IPS-15b (cell line): ENCODE data around the gene SLC1A6.
A peak's percentile ranks its signal among the peaks of the same experiment; 100 is the strongest.
"Not testable (repeated sequence)": the region's sequence is repeated elsewhere in the genome, so short reads cannot be mapped to it uniquely, and the experiment has no call there.

ENCODE experiments used
- H3K27me3 ChIP-seq: one replicate; pipeline ENCODE4 v1.6.1; 2013; ENCODE audit warnings: low read length; ENCODE audit not compliant: control insufficient read depth, insufficient read depth
- H3K36me3 ChIP-seq: one replicate; pipeline ENCODE4 v1.6.1; 2013; ENCODE audit warnings: low read length; ENCODE audit not compliant: control insufficient read depth, insufficient read depth
- H3K4me1 ChIP-seq: one replicate; pipeline ENCODE4 v1.6.1; 2013; ENCODE audit warnings: mild to moderate bottlenecking, low read length; ENCODE audit not compliant: control insufficient read depth, insufficient read depth
- H3K4me3 ChIP-seq: one replicate; pipeline ENCODE4 v1.5.1; 2013; ENCODE audit warnings: low read depth, low read length
- H3K9ac ChIP-seq: one replicate; pipeline ENCODE4 v1.6.1; 2013; ENCODE audit warnings: low read depth, mild to moderate bottlenecking, low read length
- H3K9me3 ChIP-seq: one replicate; pipeline ENCODE4 v1.6.1; 2013; ENCODE audit warnings: mild to moderate bottlenecking, low read length; ENCODE audit not compliant: control insufficient read depth, insufficient read depth

SLC1A6 gene

DNA sequence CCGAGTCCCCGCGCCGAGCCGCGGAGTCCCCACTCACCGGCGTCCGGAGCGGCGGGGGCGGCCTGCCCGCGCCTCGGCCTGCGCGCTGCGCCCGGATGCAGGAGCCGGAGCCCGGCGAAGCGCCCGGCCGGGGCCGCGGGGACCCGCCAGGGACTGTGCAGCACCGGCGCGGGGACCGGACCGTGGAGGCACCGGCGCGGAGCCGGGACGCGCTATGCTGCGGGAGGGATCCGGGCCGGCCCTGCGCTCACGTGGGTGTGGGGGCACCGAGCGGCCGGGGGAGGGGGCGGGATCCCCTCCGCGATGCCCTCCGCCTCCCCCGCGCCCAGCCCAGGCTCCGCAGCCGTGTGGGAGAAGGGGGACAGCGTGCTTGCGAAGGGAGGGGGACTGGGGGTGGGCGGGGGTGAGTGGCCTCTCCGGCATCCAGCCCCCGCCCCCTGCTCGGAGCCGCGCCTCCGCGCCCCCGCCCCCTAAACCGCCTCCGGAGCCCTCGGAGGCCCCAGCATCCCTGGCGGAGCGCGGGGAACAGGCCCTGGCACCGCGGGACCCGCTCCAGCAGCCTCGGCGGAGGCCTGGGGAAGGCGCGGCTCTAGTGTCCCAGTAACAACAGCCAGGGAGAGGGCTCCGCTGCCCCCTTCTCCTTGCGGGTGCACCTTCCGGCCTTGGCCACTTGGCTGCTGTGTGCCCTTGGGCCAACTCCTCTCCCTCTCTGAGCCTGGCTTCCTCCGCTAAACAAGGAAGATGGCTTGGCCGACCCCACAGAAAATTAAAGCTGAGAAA is at the start of gene SLC1A6:
Gene SLC1A6 (minus strand): TSS at position 389 of the 780 bp plus-strand sequence. CDS start 6,954 bp downstream, outside the sequence.
- Histone ChIP-seq H3K9me3 (no peaks in the 10 kb centered on the region), H3K27me3 (peaks cover 24% of the 10 kb centered on the region), H3K4me3 (peak within 1 kb of the TSS; percentile 69), H3K9ac (no peak within 1 kb of the TSS), H3K36me3 (no peaks in the 10 kb centered on the region), H3K4me1 (no peaks in the 10 kb centered on the region)

DNA sequence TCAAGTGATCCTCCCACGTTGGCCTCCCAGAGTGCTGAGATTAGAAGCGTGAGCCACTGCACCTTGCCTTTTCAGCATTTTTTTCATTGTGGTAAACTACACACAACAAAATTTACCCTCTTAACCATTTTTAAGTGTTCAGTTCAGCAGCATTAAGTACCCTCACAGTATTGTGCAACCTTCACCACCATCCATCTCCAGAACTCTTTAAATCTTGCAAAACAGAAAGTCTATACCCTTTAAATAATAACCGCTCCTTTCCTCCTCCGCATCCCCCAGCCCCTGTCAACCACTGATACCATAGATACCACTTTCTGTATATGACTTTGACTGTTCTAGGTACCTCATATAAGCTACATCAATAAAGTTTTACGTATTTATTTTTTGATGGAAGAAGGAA is 48.8 kb upstream of the SLC1A6 start:
- Histone ChIP-seq H3K36me3 (no peaks in the 10 kb centered on the region), H3K27me3 (peaks cover 6% of the 10 kb centered on the region), H3K9me3 (no peaks in the 10 kb centered on the region), H3K4me3 (no peak overlapping the region), H3K9ac (no peak overlapping the region), H3K4me1 (no peaks in the 10 kb centered on the region)

DNA sequence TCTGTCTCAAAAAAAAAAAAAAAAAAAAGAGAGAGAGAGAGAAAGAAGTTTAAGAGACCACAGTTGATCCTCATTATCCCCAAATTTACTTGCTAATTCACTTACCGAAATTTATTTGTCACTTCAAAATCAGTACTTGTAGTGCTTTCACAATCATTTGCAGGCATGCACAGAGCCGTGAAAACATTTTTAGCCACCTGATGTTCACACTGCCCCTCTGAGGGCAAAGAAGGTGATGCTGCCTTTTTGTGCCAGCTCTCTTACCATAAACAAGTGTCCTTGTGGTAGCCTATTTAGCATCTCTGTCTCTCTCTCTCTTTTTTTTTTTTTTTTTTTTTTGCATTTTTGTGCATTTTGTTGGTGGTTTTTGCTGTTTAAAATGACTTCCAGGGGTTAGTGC is 45.6 kb upstream of the SLC1A6 start:
- no peaks in the 10 kb centered on the region for H3K9me3 ChIP-seq
- no peak overlapping the region for H3K4me3 ChIP-seq
- H3K4me1 ChIP-seq = no peaks in the 10 kb centered on the region
- peaks cover 20% of the 10 kb centered on the region for H3K27me3 ChIP-seq
- no peaks in the 10 kb centered on the region for H3K36me3 ChIP-seq
- no peak overlapping the region for H3K9ac ChIP-seq

DNA sequence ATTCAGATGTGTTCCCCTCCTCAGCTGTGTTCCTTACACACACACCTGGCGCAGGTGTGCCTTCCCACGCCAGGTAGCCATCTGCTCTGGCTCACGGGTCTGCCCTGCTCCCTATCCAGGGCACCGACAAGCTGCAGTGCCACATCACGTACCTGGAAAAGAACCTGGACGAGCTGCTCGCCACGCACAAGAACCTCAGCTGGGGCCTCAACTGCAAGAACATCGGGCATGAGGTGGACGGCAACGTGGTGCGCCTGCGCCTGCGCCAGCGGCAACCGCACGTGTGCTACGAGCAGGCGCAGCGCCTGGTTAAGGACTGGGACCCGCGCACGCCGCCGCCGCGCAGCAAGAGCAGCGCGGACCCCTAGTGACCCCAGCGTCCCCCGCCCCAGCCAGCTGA is 43.1 kb upstream of the SLC1A6 start:
- Histone ChIP-seq H3K4me3 (no peak overlapping the region), H3K9me3 (no peaks in the 10 kb centered on the region), H3K27me3 (peaks cover 21% of the 10 kb centered on the region), H3K36me3 (no peaks in the 10 kb centered on the region), H3K4me1 (no peaks in the 10 kb centered on the region), H3K9ac (no peak overlapping the region)

GRCh38 chr19:15021286-15022007 is 41.8 kb upstream of the SLC1A6 start:
- H3K36me3 ChIP-seq = no peaks in the 10 kb centered on the region
- H3K9ac ChIP-seq = no peak overlapping the region
- no peak overlapping the region for H3K4me3 ChIP-seq
- H3K4me1 ChIP-seq = no peaks in the 10 kb centered on the region
- H3K27me3 ChIP-seq = peaks cover 23% of the 10 kb centered on the region
- H3K9me3 ChIP-seq = no peaks in the 10 kb centered on the region

DNA sequence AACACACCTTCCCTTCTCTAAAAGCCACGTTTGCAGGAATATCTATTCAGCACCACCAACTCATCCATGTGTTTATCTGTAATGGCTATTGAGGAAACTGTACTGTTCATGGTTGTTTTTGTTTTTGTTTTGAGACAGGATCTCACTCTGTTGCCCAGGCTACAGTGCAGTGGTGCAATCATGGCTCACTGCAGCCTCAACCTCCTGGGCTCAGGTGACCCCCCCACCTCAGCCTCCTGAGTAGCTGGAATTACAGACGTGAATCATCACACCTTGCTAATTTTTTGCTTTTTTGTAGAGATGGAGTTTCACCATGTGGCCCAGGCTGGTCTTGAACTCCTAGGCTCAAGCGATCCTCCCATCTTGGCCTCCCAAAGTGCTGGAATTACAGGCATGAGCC is 39.2 kb upstream of the SLC1A6 start:
- H3K4me3 ChIP-seq, H3K36me3 ChIP-seq, H3K4me1 ChIP-seq, H3K9me3 ChIP-seq, H3K9ac ChIP-seq: not testable (repeated sequence)
- peaks cover 29% of the 10 kb centered on the region for H3K27me3 ChIP-seq

- no peak overlapping the region for H3K4me3 ChIP-seq
- no peak overlapping the region for H3K9ac ChIP-seq
- H3K9me3 ChIP-seq = no peaks in the 10 kb centered on the region
- peaks cover 45% of the 10 kb centered on the region for H3K27me3 ChIP-seq
- H3K36me3 ChIP-seq = no peaks in the 10 kb centered on the region
- H3K4me1 ChIP-seq = no peaks in the 10 kb centered on the region
Measured at GRCh38 chr19:15015946-15016542, 36.4 kb upstream of the SLC1A6 start.

GRCh38 chr19:15014579-15014978 is 34.9 kb upstream of the SLC1A6 start:
- H3K9me3 ChIP-seq = no peaks in the 10 kb centered on the region
- H3K4me1 ChIP-seq = peaks cover 3% of the 10 kb centered on the region
- no peak overlapping the region for H3K9ac ChIP-seq
- peaks cover 48% of the 10 kb centered on the region for H3K27me3 ChIP-seq
- no peaks in the 10 kb centered on the region for H3K36me3 ChIP-seq
- H3K4me3 ChIP-seq = no peak overlapping the region

DNA sequence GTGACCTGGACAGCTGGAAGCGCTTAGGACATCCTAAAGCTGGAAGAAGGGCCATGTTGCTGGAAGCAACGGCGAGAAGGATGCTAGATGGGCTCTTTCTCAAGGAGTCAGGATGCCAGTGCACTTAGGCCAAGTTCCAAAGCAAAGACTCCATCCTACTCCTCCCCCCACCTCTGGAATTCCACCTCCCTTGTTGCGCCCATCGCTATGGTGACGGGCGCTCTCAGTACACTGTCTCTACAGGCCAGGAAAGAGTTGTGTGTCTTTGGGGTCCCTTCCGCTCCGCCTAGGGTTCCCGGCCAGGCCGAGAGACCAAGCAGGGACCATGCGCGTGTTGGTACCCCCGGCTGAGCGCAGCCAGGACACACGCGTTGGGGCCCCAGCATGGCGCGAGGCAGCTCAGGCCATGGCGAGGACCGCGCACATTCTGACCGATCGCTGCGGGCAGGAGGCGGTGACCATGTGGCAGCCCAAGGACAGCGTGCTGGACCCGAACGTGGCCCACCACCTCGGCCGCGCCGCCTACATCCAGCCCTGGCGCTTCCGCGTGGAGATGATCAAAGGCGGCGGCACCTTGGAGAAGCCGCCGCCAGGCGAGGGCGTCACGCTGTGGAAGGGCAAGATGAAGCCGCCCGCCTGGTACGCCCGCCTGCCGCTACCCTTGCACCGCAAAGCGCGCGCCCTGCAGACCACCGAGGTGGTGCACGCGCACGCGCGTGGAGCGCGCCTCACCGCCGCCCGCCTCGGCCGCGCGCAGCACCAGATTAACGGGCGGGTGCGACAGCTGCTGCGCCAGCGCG is 31.0 kb upstream of the SLC1A6 start:
- Histone ChIP-seq H3K9me3 (no peaks in the 10 kb centered on the region), H3K4me3 (peak overlapping the region; percentile 76), H3K4me1 (peaks cover 3% of the 10 kb centered on the region), H3K36me3 (no peaks in the 10 kb centered on the region), H3K9ac (no peak overlapping the region), H3K27me3 (peaks cover 45% of the 10 kb centered on the region)

GRCh38 chr19:15008308-15008707 is 28.6 kb upstream of the SLC1A6 start:
- Histone ChIP-seq H3K9ac (no peak overlapping the region), H3K4me1 (peaks cover 3% of the 10 kb centered on the region), H3K4me3 (no peak overlapping the region), H3K9me3 (no peaks in the 10 kb centered on the region), H3K27me3 (peaks cover 29% of the 10 kb centered on the region), H3K36me3 (no peaks in the 10 kb centered on the region)

DNA sequence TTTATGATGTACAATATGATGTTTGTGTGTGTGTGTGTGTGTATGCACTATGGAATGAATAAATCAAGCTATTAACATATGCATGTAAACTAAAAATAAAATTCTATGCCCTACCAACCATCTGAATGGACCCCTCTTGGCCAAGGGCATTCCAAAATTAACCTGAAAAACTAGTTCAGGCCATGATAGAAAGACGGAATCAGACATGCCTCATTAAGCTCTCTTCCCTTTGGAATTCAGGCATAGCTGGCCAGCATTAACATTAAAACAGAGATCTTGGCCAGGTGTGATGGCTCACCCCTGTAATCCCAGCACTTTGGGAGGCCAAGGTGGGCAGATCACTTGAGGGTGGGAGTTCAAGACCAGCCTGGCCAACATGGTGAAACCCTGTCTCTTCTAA is 18.3 kb upstream of the SLC1A6 start:
- no peak overlapping the region for H3K4me3 ChIP-seq
- no peaks in the 10 kb centered on the region for H3K36me3 ChIP-seq
- H3K4me1 ChIP-seq = no peaks in the 10 kb centered on the region
- H3K9ac ChIP-seq = no peak overlapping the region
- H3K27me3 ChIP-seq = peaks cover 8% of the 10 kb centered on the region
- no peaks in the 10 kb centered on the region for H3K9me3 ChIP-seq
